Body of pancreas (tissue), 4 donors: ENCODE measurements around the gene UMPS. TPM values are rescaled to one million over a fixed set of nuclear protein-coding genes. Genes with fewer than 3 reads are reported as not detected.

Source experiments
- ATAC-seq: fragments of 150-250 bp; one replicate; pipeline ENCODE4 v1.9.1; 2016
- DNase-seq, 4 donors: peaks; one replicate each; pipeline ENCODE4 v3.0.0-alpha.2; 2019
- H3K27ac ChIP-seq, 4 donors: fragments of 200-600 bp; sonication (generic); 1 replicate in 3 of 4; 2 replicates in 1 of 4; pipeline versions ENCODE4 v1.5.1 to v1.6.1; 2016 to 2019; ENCODE audit warnings: mild to moderate bottlenecking in 1 of 4, mixed read lengths in 1 of 4, moderate library complexity in 1 of 4
- H3K27me3 ChIP-seq, 2 donors: fragments of 200-600 bp; sonication (generic); one replicate each; pipeline ENCODE4 v1.6.0; 2016; ENCODE audit warnings: mild to moderate bottlenecking in 1 of 2
- H3K36me3 ChIP-seq, 2 donors: fragments of 200-600 bp; sonication (generic); replicated peaks in 1 of 2; 2 replicates each; pipeline ENCODE4 v1.5.1; 2016; ENCODE audit warnings: low read depth in 2 of 2; ENCODE audit not compliant: insufficient read depth in 1 of 2
- H3K4me1 ChIP-seq: fragments of 200-600 bp; sonication (generic); one replicate; pipeline ENCODE4 v1.6.0; 2016
- H3K4me3 ChIP-seq, 2 donors: fragments of 200-600 bp; sonication (generic); 1 replicate in 1 of 2; 2 replicates in 1 of 2; pipeline ENCODE4 v1.5.1; 2016 to 2019
- H3K9me3 ChIP-seq, 3 donors: fragments of 200-600 bp; sonication (generic); 1 replicate in 2 of 3; 2 replicates in 1 of 3; pipeline ENCODE4 v1.5.1; 2016
- CTCF ChIP-seq, 7 experiments: fragments of 450-650 bp in 4 of 7; fragments of 200-600 bp in 3 of 7; sonication (generic) in 3 of 7; IDR thresholded peaks; one replicate each; pipeline ENCODE4 v1.5.1; 2016 to 2019; ENCODE audit warnings: antibody characterized with exemption in 7 of 7
- POLR2A ChIP-seq, 3 donors: fragments of 450-650 bp; IDR thresholded peaks; one replicate each; pipeline ENCODE4 v1.6.1; 2016; ENCODE audit warnings: antibody characterized with exemption in 3 of 3, mild to moderate bottlenecking in 2 of 3
- WGBS, 2 donors: methylation state at CpG; one replicate each; pipeline ENCODE4 v1.1.5; 2017; 5-methylcytosine and 5-hydroxymethylcytosine counted together
- intact Hi-C: fragments of 100-400 bp; cut with DNase I; formaldehyde crosslinking; loops from one replicate; pipeline ENCODE4 v1.15.1; 2023
- total RNA-seq, 2 donors: library from RNA; depleted of rRNA; stranded (reverse); fragments of >200 nt; gene quantifications; one replicate each; pipeline ENCODE4 v1.1.0, GENCODE V29; 2016

UMPS gene
- 10 to 100 TPM in 1 of 2 donors, 1 to 10 TPM in 1; 6.5 to 12.5 TPM for total RNA-seq

GRCh38 chr3:124730129-124730940 is at the start of gene UMPS:
Gene UMPS (plus strand): TSS chr3:124730452. CDS start chr3:124730472, 20 bp downstream.
- Histone ChIP-seq H3K27ac (peak within 1 kb of the TSS; percentile 40 to 79 (median 66)), H3K4me3 (peak within 1 kb of the TSS; percentile 64 to 75), H3K9me3 (no peaks in the 10 kb centered on the region), H3K27me3 (no peaks in the 10 kb centered on the region), H3K36me3 (peaks cover 0 to under 1% of the 10 kb centered on the region in 2 donors), H3K4me1 (peaks cover 35% of the 10 kb centered on the region)
- peak; percentile 91 to 95 (median 92) for DNase-seq
- ATAC-seq = peak; percentile 99
- 0 to 1% methylated on average over 26 to 44 of the region's 44 CpGs for WGBS, 2 donors
- intact Hi-C loops = no loop called here
- TF ChIP-seq CTCF (IDR thresholded peaks at IDR 0.05) = no peak
- TF ChIP-seq POLR2A (IDR thresholded peaks at IDR 0.05) = peak; percentile 65 to 91 (median 87)

- no peaks in the 10 kb centered on the region for H3K27me3 ChIP-seq
- no peak for DNase-seq
- no peak overlapping the region for H3K27ac ChIP-seq
- H3K36me3 ChIP-seq = no peaks in the 10 kb centered on the region
- no peak for TF ChIP-seq CTCF (IDR thresholded peaks at IDR 0.05)
- TF ChIP-seq POLR2A (IDR thresholded peaks at IDR 0.05) = no peak
- no peak for ATAC-seq
- H3K9me3 ChIP-seq = no peaks in the 10 kb centered on the region
- no peak overlapping the region for H3K4me3 ChIP-seq
- WGBS, 2 donors = 74 to 86% methylated on average over 4 of the region's 4 CpGs
- no peaks in the 10 kb centered on the region for H3K4me1 ChIP-seq
- intact Hi-C loops = no loop called here
Observed at GRCh38 chr3:124680521-124680920, 49.7 kb upstream of the UMPS start.

- no peak for TF ChIP-seq CTCF (IDR thresholded peaks at IDR 0.05)
- TF ChIP-seq POLR2A (IDR thresholded peaks at IDR 0.05) = no peak
- intact Hi-C loops = no loop called here
- Histone ChIP-seq H3K9me3 (no peaks in the 10 kb centered on the region), H3K4me1 (no peaks in the 10 kb centered on the region), H3K4me3 (no peak overlapping the region), H3K27ac (no peak overlapping the region), H3K27me3 (no peaks in the 10 kb centered on the region), H3K36me3 (no peaks in the 10 kb centered on the region)
- 92 to 100% methylated on average over 2 of the region's 2 CpGs for WGBS, 2 donors
- ATAC-seq (no peak), DNase-seq (no peak)
Observed at GRCh38 chr3:124682263-124682662, 48.0 kb upstream of the UMPS start.

GRCh38 chr3:124684459-124684858 is 45.8 kb upstream of the UMPS start:
- H3K27me3 ChIP-seq = no peaks in the 10 kb centered on the region
- peaks cover 9% of the 10 kb centered on the region for H3K4me1 ChIP-seq
- H3K36me3 ChIP-seq = no peaks in the 10 kb centered on the region
- no peaks in the 10 kb centered on the region for H3K9me3 ChIP-seq
- no peak for ATAC-seq
- DNase-seq = no peak
- H3K27ac ChIP-seq = no peak overlapping the region
- WGBS, 2 donors = 83 to 86% methylated on average over 7 of the region's 7 CpGs
- no peak overlapping the region for H3K4me3 ChIP-seq
- no peak for TF ChIP-seq POLR2A (IDR thresholded peaks at IDR 0.05)
- no peak for TF ChIP-seq CTCF (IDR thresholded peaks at IDR 0.05)
- intact Hi-C loops = no loop called here
